K562 (cell line): ENCODE measurements around the gene NLRP4. TPM values are rescaled to one million over a fixed set of nuclear protein-coding genes. Genes with fewer than 3 reads are reported as not detected.

Source experiments
- ATAC-seq: fragments of 200-7000 bp; cut with Tn5 transposase; 3 replicates; pipeline ENCODE4 v1.9.1; 2020; ENCODE audit warnings: moderate library complexity
- BruUV-seq: library from RNA; stranded (reverse); fragments of 400-500 nt; replicated peaks from 2 replicates; lab custom pipeline; 2021; lab: Mats Ljungman, UMichigan
- CTCF ChIA-PET: fragments of 300-600 bp; formaldehyde crosslinking; extraction: SDS; loops from one replicate; lab custom pipeline; 2021; ENCODE audit warnings: low intra/inter-chr PET ratio; lab: Yijun Ruan, JAX
- POLR2A ChIA-PET: fragments of 300-600, 350-650 bp; sonication (Branson Sonifier 250); formaldehyde crosslinking; extraction: SDS; loops from one replicate; lab custom pipeline; 2021; ENCODE audit warnings: antibody characterized with exemption, inconsistent platforms; lab: Yijun Ruan, JAX
- DNase-seq, 4 experiments: peaks; one replicate each; pipeline versions ENCODE4 v3.0.0 to v3.0.0-alpha.2; 2011 to 2018; ENCODE audit warnings: low spot score in 3 of 4, mixed read lengths in 3 of 4; ENCODE audit errors: extremely low read depth in 1 of 4
- FAIRE-seq: peaks from 2 replicates; lab custom pipeline; 2011; peaks lifted over from hg19 to GRCh38; lab: Jason Lieb, UNC
- H2AFZ ChIP-seq: 2 replicates; pipeline ENCODE4 v1.6.0; 2011; ENCODE audit warnings: low read depth, low read length, control low read depth, inconsistent platforms
- H3K27ac ChIP-seq: fragments of 200-600 bp; 3 replicates; pipeline ENCODE4 v1.8.0; 2011; ENCODE audit warnings: low read depth, mild to moderate bottlenecking, control low read depth, inconsistent platforms, low read length, moderate library complexity, mixed read lengths; ENCODE audit errors: extremely low read depth
- H3K27me3 ChIP-seq, 2 experiments: fragments of 300-600 bp in 1 of 2; 2 replicates in 1 of 2; 3 replicates in 1 of 2; pipeline versions ENCODE4 v1.6.0 to v1.8.0; 2011; ENCODE audit warnings: inconsistent platforms in 2 of 2, low read length in 2 of 2, mild to moderate bottlenecking in 1 of 2, mixed read lengths in 1 of 2, moderate library complexity in 1 of 2; ENCODE audit not compliant: control insufficient read depth in 2 of 2, insufficient read depth in 2 of 2
- H3K36me3 ChIP-seq: fragments of 300-600 bp; 3 replicates; pipeline ENCODE4 v1.8.0; 2011; ENCODE audit warnings: mild to moderate bottlenecking, low read length, inconsistent platforms; ENCODE audit not compliant: control insufficient read depth, insufficient read depth
- H3K4me1 ChIP-seq, 2 experiments: fragments of 200-600 bp in 1 of 2; replicated peaks in 1 of 2; 2 replicates in 1 of 2; 3 replicates in 1 of 2; pipeline versions ENCODE4 v1.5.1 to v1.8.0; 2011; ENCODE audit warnings: inconsistent platforms in 2 of 2, low read length in 2 of 2, mild to moderate bottlenecking in 1 of 2, mixed read lengths in 1 of 2, moderate library complexity in 1 of 2; ENCODE audit not compliant: control insufficient read depth in 2 of 2, insufficient read depth in 2 of 2
- H3K4me2 ChIP-seq: 2 replicates; pipeline ENCODE4 v1.6.1; 2011; ENCODE audit warnings: low read length, control low read depth, inconsistent platforms, mixed read lengths; ENCODE audit not compliant: insufficient read depth
- H3K4me3 ChIP-seq: fragments of 200-600 bp; sonication (generic), shearing (Covaris generic); 2 replicates; pipeline ENCODE4 v1.5.1; 2016; ENCODE audit warnings: control low read depth, inconsistent platforms
- H3K79me2 ChIP-seq: fragments of 200-600 bp; 3 replicates; pipeline ENCODE4 v1.8.0; 2011; ENCODE audit warnings: low read length, inconsistent platforms; ENCODE audit not compliant: control insufficient read depth, insufficient read depth
- H3K9ac ChIP-seq, 2 experiments: 2 replicates each; pipeline versions ENCODE4 v1.6.0 to v1.6.1; 2011; ENCODE audit warnings: low read depth in 2 of 2, low read length in 2 of 2, control low read depth in 1 of 2, inconsistent platforms in 1 of 2, mild to moderate bottlenecking in 1 of 2, mixed read lengths in 1 of 2; ENCODE audit not compliant: insufficient read depth in 1 of 2
- H3K9me1 ChIP-seq: one replicate; pipeline ENCODE4 v1.6.0; 2011; ENCODE audit warnings: inconsistent platforms, mild to moderate bottlenecking, low read length, moderate library complexity; ENCODE audit not compliant: control insufficient read depth, insufficient read depth
- H3K9me3 ChIP-seq: replicated peaks from 2 replicates; pipeline ENCODE4 v1.5.1; 2011; ENCODE audit warnings: low read depth, low read length, inconsistent platforms; ENCODE audit not compliant: control insufficient read depth, insufficient read depth
- H4K20me1 ChIP-seq: replicated peaks from 2 replicates; pipeline ENCODE4 v1.6.1; 2011; ENCODE audit warnings: low read length, inconsistent platforms, mixed read lengths; ENCODE audit not compliant: control insufficient read depth, insufficient read depth
- FOS ChIP-seq: IDR thresholded peaks from 3 replicates; pipeline ENCODE4 v1.6.1; 2011; ENCODE audit not compliant: insufficient read length; ENCODE audit errors: extremely low read depth
- FOSL1 ChIP-seq: fragments of 200-800 bp; sonication (Bioruptor generic); conservative IDR thresholded peaks from 2 replicates; pipeline ENCODE4 v1.6.1; 2016; ENCODE audit warnings: missing genetic modification characterization, missing compliant biosample characterization
- NEUROD1 ChIP-seq: fragments of 150-350 bp; IDR thresholded peaks from 2 replicates; pipeline ENCODE4 v1.6.1; 2014; ENCODE audit warnings: borderline replicate concordance, low read length, low read depth; ENCODE audit not compliant: partially characterized antibody
- PBX2 ChIP-seq, 2 experiments: IDR thresholded peaks in 1 of 2; conservative IDR thresholded peaks in 1 of 2; 2 replicates each; pipeline ENCODE4 v1.6.1; 2016; ENCODE audit warnings: low read depth in 2 of 2, mild to moderate bottlenecking in 1 of 2, missing compliant biosample characterization in 1 of 2, missing genetic modification characterization in 1 of 2, moderate library complexity in 1 of 2
- PML ChIP-seq: IDR thresholded peaks from 2 replicates; pipeline ENCODE4 v1.6.1; 2012; ENCODE audit warnings: low read length, inconsistent platforms
- PRPF4 ChIP-seq: fragments of 200-400 bp; formaldehyde crosslinking; IDR thresholded peaks from one replicate; pipeline ENCODE4 v1.6.1; 2017; ENCODE audit warnings: low read length, low read depth, mild to moderate bottlenecking; ENCODE audit not compliant: insufficient read depth, poor library complexity, severe bottlenecking
- TAF7 ChIP-seq: fragments of 450-650 bp; IDR thresholded peaks from 2 replicates; pipeline ENCODE4 v1.6.1; 2016; ENCODE audit warnings: missing genetic modification characterization, missing compliant biosample characterization
- TCFL5 ChIP-seq: fragments of 250-450 bp; sonication (Bioruptor Pico); conservative IDR thresholded peaks from 2 replicates; pipeline ENCODE4 v1.6.1; 2021; ENCODE audit warnings: mild to moderate bottlenecking, moderate library complexity, matching md5 sums
- TRIM28 ChIP-seq: fragments of 450-650 bp; IDR thresholded peaks from 2 replicates; pipeline ENCODE4 v1.6.1; 2017
- TSC22D4 ChIP-seq: fragments of 450-650 bp; IDR thresholded peaks from 2 replicates; pipeline ENCODE4 v1.6.1; 2016; ENCODE audit warnings: missing genetic modification characterization, missing biosample characterization, control low read depth
- U2AF2 ChIP-seq: fragments of 200-400 bp; formaldehyde crosslinking; optimal IDR thresholded peaks from 2 replicates; pipeline ENCODE3; 2017; ENCODE audit warnings: low read depth, mild to moderate bottlenecking, low read length
- XRCC5 ChIP-seq: fragments of 200-400 bp; formaldehyde crosslinking; IDR thresholded peaks from 2 replicates; pipeline ENCODE4 v1.6.1; 2017; ENCODE audit warnings: low read depth, mild to moderate bottlenecking, low read length
- WGBS: fragments of 100-300 bp; shearing (Covaris generic); methylation state at CpG from one replicate; pipeline ENCODE4 v1.1.6; 2016; ENCODE audit warnings: low coverage, mixed read lengths; ENCODE audit not compliant: insufficient coverage; ENCODE audit errors: missing lambda C conversion rate; 5-methylcytosine and 5-hydroxymethylcytosine counted together
- in situ Hi-C: fragments of 300-500 bp; cut with MboI; formaldehyde crosslinking; loops from 4 replicates; pipeline ENCODE4 v1.15.0; 2018; ENCODE audit warnings: inconsistent platforms, mixed read lengths
- intact Hi-C: fragments of 100-400 bp; cut with micrococcal nuclease; formaldehyde crosslinking; loops from 2 replicates; pipeline ENCODE4 v1.14.2; 2022
- polyA plus RNA-seq, 8 experiments: library from polyadenylated mRNA; depleted of rRNA in 4 of 8; stranded (reverse) in 5 of 8; unstranded in 3 of 8; fragments of >200 nt; fragmentation: Nextera tagmentation in 2 of 8; fragmentation: Illumina TruSeq in 1 of 8; extraction: Ambion mirVana in 2 of 8; extraction: Trizol in 1 of 8; gene quantifications; 2 replicates each; pipeline versions ENCODE4 v1.2.1 to v1.2.3, GENCODE V29; 2011 to 2014; ENCODE audit warnings: inconsistent platforms in 1 of 8, missing spikeins in 1 of 8
- total RNA-seq, 7 experiments: library from RNA; depleted of rRNA in 6 of 7; stranded (reverse); fragments of >200 nt in 6 of 7; fragmentation: Illumina TruSeq in 2 of 7; extraction: Trizol in 2 of 7; gene quantifications; 2 replicates each; pipeline versions ENCODE4 v1.2.1 to v1.2.3, GENCODE V29; 2011 to 2021; ENCODE audit warnings: low replicate concordance in 1 of 7
- TF ChIP-seq, protein P1 (sequence below), 2 experiments: fragments of 450-650 bp; IDR thresholded peaks; 2 replicates each; pipeline ENCODE4 v1.6.1; 2018; ENCODE audit warnings: mild to moderate bottlenecking in 2 of 2, low read depth in 1 of 2; ENCODE audit not compliant: partially characterized antibody in 2 of 2
- TF ChIP-seq, protein P2 (sequence below): fragments of 250-450 bp; sonication (Bioruptor Pico); IDR thresholded peaks from 2 replicates; pipeline ENCODE4 v1.8.0; 2022; ENCODE audit warnings: inconsistent platforms

The NLRP4 gene
- total and polyA plus RNA-seq, 9 of the 15 experiments (the other 6 are each of a cell fraction or from before 2014, with no cell fraction given): 0.03 to 0.14 (median 0.05) TPM; not detected in 3

- ChIA-PET CTCF (no interaction called here), POLR2A (no interaction called here)
- no peak overlapping the region for H3K27ac ChIP-seq
- H2AFZ ChIP-seq: no peak overlapping the region
- ATAC-seq (no peak), FAIRE-seq (no peak), DNase-seq (no peak)
- no peaks in the 10 kb centered on the region for H4K20me1 ChIP-seq
- H3K36me3 ChIP-seq: no peaks in the 10 kb centered on the region
- in situ Hi-C loops: no loop called here
- H3K4me3 ChIP-seq: no peak overlapping the region
- H3K9ac ChIP-seq: no peak overlapping the region
- H3K27me3 ChIP-seq: peaks cover 0 to 8% of the 10 kb centered on the region in 2 experiments; a peak in 2 of 5 replicates
- H3K79me2 ChIP-seq: no peaks in the 10 kb centered on the region
- H3K9me1 ChIP-seq: no peaks in the 10 kb centered on the region
- under 1% methylated on average over 11 of the region's 12 CpGs for WGBS
- no peak for TF ChIP-seq TAF7
- no peak for TF ChIP-seq PBX2 (CRISPR knock-in tag; IDR thresholded peaks at IDR 0.05; ENCODE audit: low read depth)
- no peak for TF ChIP-seq PBX2 (tag; conservative IDR thresholded peaks at IDR 0.05; ENCODE audit: low read depth)
- TF ChIP-seq PML: no peak
- no peak for TF ChIP-seq TCFL5
- no peak for TF ChIP-seq FOSL1 (tag)
- TF ChIP-seq TSC22D4 (tag): no peak
- TF ChIP-seq, protein P1, sequence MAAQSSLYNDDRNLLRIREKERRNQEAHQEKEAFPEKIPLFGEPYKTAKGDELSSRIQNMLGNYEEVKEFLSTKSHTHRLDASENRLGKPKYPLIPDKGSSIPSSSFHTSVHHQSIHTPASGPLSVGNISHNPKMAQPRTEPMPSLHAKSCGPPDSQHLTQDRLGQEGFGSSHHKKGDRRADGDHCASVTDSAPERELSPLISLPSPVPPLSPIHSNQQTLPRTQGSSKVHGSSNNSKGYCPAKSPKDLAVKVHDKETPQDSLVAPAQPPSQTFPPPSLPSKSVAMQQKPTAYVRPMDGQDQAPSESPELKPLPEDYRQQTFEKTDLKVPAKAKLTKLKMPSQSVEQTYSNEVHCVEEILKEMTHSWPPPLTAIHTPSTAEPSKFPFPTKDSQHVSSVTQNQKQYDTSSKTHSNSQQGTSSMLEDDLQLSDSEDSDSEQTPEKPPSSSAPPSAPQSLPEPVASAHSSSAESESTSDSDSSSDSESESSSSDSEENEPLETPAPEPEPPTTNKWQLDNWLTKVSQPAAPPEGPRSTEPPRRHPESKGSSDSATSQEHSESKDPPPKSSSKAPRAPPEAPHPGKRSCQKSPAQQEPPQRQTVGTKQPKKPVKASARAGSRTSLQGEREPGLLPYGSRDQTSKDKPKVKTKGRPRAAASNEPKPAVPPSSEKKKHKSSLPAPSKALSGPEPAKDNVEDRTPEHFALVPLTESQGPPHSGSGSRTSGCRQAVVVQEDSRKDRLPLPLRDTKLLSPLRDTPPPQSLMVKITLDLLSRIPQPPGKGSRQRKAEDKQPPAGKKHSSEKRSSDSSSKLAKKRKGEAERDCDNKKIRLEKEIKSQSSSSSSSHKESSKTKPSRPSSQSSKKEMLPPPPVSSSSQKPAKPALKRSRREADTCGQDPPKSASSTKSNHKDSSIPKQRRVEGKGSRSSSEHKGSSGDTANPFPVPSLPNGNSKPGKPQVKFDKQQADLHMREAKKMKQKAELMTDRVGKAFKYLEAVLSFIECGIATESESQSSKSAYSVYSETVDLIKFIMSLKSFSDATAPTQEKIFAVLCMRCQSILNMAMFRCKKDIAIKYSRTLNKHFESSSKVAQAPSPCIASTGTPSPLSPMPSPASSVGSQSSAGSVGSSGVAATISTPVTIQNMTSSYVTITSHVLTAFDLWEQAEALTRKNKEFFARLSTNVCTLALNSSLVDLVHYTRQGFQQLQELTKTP (IDR thresholded peaks at IDR 0.05; ENCODE audit: low read depth in 1 of 2, partially characterized antibody in 2 of 2): no peak
- TF ChIP-seq, protein P2, sequence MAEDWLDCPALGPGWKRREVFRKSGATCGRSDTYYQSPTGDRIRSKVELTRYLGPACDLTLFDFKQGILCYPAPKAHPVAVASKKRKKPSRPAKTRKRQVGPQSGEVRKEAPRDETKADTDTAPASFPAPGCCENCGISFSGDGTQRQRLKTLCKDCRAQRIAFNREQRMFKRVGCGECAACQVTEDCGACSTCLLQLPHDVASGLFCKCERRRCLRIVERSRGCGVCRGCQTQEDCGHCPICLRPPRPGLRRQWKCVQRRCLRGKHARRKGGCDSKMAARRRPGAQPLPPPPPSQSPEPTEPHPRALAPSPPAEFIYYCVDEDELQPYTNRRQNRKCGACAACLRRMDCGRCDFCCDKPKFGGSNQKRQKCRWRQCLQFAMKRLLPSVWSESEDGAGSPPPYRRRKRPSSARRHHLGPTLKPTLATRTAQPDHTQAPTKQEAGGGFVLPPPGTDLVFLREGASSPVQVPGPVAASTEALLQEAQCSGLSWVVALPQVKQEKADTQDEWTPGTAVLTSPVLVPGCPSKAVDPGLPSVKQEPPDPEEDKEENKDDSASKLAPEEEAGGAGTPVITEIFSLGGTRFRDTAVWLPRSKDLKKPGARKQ (CRISPR knock-in tag): no peak
- no peak for TF ChIP-seq TRIM28
- no peak for TF ChIP-seq XRCC5
- no peak for TF ChIP-seq U2AF2
- no peak for TF ChIP-seq PRPF4
- TF ChIP-seq NEUROD1: no peak
- no peak for TF ChIP-seq FOS
- H3K4me2 ChIP-seq: no peak overlapping the region
- H3K9me3 ChIP-seq: no peaks in the 10 kb centered on the region
- BruUV-seq: no TSS peak
- no peaks in the 10 kb centered on the region for H3K4me1 ChIP-seq
- intact Hi-C loops: no loop called here
Measured at GRCh38 chr19:55898911-55899310, 62.6 kb downstream of the NLRP4 start.
